Osteoblast (primary cell): ENCODE measurements around the gene ST3GAL2. TPM values are rescaled to one million over a fixed set of nuclear protein-coding genes. Genes with fewer than 3 reads are reported as not detected.
"Not testable (repeated sequence)": the region's sequence is repeated elsewhere in the genome, so short reads cannot be mapped to it uniquely, and the experiment has no call there.

ENCODE experiments used
- DNase-seq: peaks from one replicate; pipeline ENCODE4 v3.0.0; 2011; ENCODE audit warnings: low spot score, mixed read lengths; ENCODE audit not compliant: insufficient read length; ENCODE audit errors: missing footprints
- H2AFZ ChIP-seq: 2 replicates; pipeline ENCODE4 v1.6.0; 2011; ENCODE audit warnings: mild to moderate bottlenecking, low read length
- H3K27ac ChIP-seq: 2 replicates; pipeline ENCODE4 v1.5.1; 2011; ENCODE audit warnings: mild to moderate bottlenecking, low read depth, low read length, moderate library complexity
- H3K27me3 ChIP-seq: 2 replicates; pipeline ENCODE4 v1.6.0; 2012; ENCODE audit warnings: mild to moderate bottlenecking, control low read depth, inconsistent platforms, low read length, moderate library complexity; ENCODE audit not compliant: insufficient read depth
- H3K36me3 ChIP-seq: 2 replicates; pipeline ENCODE4 v1.5.1; 2011; ENCODE audit warnings: mild to moderate bottlenecking, low read length, control low read depth, moderate library complexity; ENCODE audit not compliant: insufficient read depth
- H3K4me1 ChIP-seq: 2 replicates; pipeline ENCODE4 v1.5.1; 2011; ENCODE audit warnings: mild to moderate bottlenecking, low read length, control low read depth, moderate library complexity; ENCODE audit not compliant: insufficient read depth
- H3K4me2 ChIP-seq: 2 replicates; pipeline ENCODE4 v1.6.0; 2011; ENCODE audit warnings: mild to moderate bottlenecking, low read length; ENCODE audit not compliant: insufficient read depth
- H3K4me3 ChIP-seq: fragments of 200-600 bp; sonication (generic); 3 replicates; pipeline ENCODE4 v1.5.1; 2012; ENCODE audit warnings: mild to moderate bottlenecking, low read length, inconsistent platforms; ENCODE audit not compliant: insufficient read depth
- H3K79me2 ChIP-seq: 2 replicates; pipeline ENCODE4 v1.6.0; 2012; ENCODE audit warnings: mild to moderate bottlenecking, low read length, control low read depth, inconsistent platforms; ENCODE audit not compliant: insufficient read depth
- H3K9me3 ChIP-seq: 2 replicates; pipeline ENCODE4 v1.5.1; 2011; ENCODE audit warnings: low read depth, low read length, control low read depth
- H4K20me1 ChIP-seq: 2 replicates; pipeline ENCODE4 v1.6.0; 2012; ENCODE audit warnings: mild to moderate bottlenecking, low read length, control low read depth; ENCODE audit not compliant: insufficient read depth
- total RNA-seq: library from RNA; depleted of rRNA; stranded (reverse); fragments of >200 nt; gene quantifications from 2 replicates; pipeline ENCODE4 v1.2.3, GENCODE V29; 2012
- TF ChIP-seq, protein P1 (sequence below): IDR thresholded peaks from 2 replicates; pipeline ENCODE4 v1.5.1; 2011; ENCODE audit warnings: mild to moderate bottlenecking, low read depth, low read length, moderate library complexity; ENCODE audit errors: extremely low read depth

Gene ST3GAL2
- total RNA-seq, 1 donor = 22.4 TPM

DNA sequence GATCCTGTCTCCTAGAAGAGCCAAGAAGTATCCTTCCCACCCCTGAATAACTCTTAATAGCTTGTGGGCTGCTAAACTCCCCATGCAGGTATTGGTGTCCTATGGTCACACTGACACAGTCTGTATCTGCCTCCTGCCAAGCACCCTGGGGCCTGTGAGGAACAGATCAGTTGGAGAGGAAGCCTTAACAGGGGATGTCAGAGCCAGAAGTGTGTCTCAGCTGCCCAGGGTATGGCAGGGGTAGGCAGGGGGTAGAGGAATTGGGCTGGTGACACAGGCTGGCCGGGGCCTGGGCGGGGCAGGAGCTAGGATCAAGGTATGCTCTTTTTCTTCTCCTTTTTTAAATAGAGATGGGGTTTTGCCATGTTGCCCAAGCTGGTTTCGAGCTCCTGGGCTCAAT lies 47.5 kb downstream of the ST3GAL2 start:
- Histone ChIP-seq H3K4me3 (no peak overlapping the region), H4K20me1 (peaks cover 10% of the 10 kb centered on the region), H3K79me2 (no peaks in the 10 kb centered on the region), H3K4me1 (peaks cover 8% of the 10 kb centered on the region), H3K9me3 (no peaks in the 10 kb centered on the region), H3K36me3 (peaks cover 26% of the 10 kb centered on the region), H2AFZ (no peak overlapping the region), H3K27ac (no peak overlapping the region), H3K27me3 (no peaks in the 10 kb centered on the region), H3K4me2 (no peak overlapping the region)
- TF ChIP-seq, protein P1, sequence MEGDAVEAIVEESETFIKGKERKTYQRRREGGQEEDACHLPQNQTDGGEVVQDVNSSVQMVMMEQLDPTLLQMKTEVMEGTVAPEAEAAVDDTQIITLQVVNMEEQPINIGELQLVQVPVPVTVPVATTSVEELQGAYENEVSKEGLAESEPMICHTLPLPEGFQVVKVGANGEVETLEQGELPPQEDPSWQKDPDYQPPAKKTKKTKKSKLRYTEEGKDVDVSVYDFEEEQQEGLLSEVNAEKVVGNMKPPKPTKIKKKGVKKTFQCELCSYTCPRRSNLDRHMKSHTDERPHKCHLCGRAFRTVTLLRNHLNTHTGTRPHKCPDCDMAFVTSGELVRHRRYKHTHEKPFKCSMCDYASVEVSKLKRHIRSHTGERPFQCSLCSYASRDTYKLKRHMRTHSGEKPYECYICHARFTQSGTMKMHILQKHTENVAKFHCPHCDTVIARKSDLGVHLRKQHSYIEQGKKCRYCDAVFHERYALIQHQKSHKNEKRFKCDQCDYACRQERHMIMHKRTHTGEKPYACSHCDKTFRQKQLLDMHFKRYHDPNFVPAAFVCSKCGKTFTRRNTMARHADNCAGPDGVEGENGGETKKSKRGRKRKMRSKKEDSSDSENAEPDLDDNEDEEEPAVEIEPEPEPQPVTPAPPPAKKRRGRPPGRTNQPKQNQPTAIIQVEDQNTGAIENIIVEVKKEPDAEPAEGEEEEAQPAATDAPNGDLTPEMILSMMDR = no peak
- no peak for DNase-seq

DNA sequence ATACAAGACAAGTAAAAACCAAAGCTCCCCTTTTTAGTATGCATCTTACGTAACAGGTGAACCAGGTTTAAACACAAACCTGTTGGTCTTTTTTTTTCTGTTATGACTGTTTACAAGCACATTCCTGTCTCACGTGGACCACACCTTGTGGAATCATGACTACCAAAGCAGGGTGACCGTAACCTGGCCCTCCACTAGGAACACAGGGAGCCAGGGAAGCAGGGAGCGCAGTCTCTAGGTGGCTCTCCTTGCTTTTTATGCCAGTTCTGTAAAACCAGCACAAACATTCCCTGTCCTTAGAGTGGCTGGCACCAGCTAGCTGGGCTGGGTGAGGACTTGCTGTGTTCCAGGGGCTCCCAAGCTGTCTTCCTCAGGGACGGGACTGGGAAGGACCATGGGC lies 48.1 kb downstream of the ST3GAL2 start:
- Histone ChIP-seq H3K27ac (no peak overlapping the region), H3K79me2 (no peaks in the 10 kb centered on the region), H3K4me3 (no peak overlapping the region), H3K36me3 (peaks cover 26% of the 10 kb centered on the region), H3K9me3 (no peaks in the 10 kb centered on the region), H2AFZ (no peak overlapping the region), H3K4me2 (no peak overlapping the region), H3K27me3 (no peaks in the 10 kb centered on the region), H3K4me1 (peaks cover 8% of the 10 kb centered on the region), H4K20me1 (peaks cover 10% of the 10 kb centered on the region)
- DNase-seq = peak; percentile 60
- TF ChIP-seq, protein P1 = no peak

DNA sequence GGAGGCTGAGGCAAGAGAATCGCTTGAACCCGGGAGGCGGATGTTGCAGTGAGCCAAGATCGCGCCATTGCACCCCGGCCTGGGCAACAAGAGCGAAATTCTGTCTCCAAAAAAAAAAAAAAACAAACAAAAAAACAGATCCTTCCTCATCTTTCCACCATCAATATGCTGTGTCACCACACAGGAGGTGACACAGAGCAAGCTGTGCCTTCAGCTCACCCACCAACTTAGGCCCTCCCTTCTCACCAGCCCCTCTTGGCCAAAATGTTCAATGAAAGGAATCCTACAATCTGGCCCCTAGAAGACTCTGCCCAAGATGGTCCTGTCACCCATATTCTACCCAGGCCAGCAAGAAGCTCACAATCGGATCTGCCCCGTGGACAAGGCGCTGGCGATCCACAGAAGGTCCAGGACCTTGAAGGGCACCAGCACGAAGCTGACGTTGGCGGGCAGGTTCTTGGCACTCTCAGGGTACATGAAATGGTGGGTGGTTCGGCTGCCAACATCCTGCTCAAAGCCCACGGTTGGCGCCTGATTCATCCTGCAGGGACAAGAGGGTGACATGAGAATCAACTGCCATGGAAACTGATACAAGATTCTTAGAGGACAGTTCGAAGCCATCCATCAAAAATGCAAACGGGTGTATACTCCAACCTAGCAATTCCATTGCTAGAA lies 50.8 kb downstream of the ST3GAL2 start:
- TF ChIP-seq, protein P1 = no peak
- H3K27me3 ChIP-seq = no peaks in the 10 kb centered on the region
- peaks cover 5% of the 10 kb centered on the region for H4K20me1 ChIP-seq
- H3K4me1 ChIP-seq = peaks cover 8% of the 10 kb centered on the region
- H3K9me3 ChIP-seq = no peaks in the 10 kb centered on the region
- H3K36me3 ChIP-seq = peaks cover 14% of the 10 kb centered on the region
- no peak overlapping the region for H2AFZ ChIP-seq
- DNase-seq = no peak
- no peak overlapping the region for H3K27ac ChIP-seq
- no peak overlapping the region for H3K4me2 ChIP-seq
- no peak overlapping the region for H3K4me3 ChIP-seq
- H3K79me2 ChIP-seq = no peaks in the 10 kb centered on the region

DNA sequence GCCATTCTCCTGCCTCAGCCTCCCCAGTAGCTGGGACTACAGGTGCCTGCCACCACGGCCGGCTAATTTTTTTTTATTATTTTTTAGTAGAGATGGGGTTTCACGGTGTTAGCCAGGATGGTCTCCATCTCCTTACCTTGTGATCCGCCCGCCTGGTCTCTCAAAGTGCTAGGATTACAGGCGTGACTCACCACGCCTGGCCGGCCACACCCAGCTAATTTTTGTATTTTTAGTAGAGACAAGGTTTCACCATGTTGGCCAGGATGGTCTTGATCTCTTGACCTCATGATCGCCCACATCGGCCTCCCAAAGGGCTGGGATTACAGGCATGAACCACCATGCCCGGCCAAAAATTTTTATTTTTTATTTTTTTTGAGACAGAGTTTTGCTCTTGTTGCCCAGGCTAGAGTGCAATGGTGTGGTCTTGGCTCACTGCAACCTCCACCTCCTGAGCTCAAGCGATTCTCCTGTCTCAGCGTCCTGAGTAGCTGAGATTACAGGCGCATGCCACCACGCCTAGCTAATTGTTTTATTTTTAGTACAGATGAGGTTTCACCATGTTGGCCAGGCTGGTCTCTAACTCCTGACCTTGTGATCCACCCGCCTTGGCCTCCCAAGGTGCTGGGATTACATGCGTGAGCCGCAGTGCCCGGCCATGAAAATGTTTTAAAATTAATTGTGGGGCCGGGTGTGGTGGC lies 52.5 kb downstream of the ST3GAL2 start:
- not testable (repeated sequence) for H3K4me3 ChIP-seq, H3K9me3 ChIP-seq, DNase-seq, H2AFZ ChIP-seq, H3K4me1 ChIP-seq, H4K20me1 ChIP-seq, H3K79me2 ChIP-seq, H3K27ac ChIP-seq, H3K4me2 ChIP-seq, H3K27me3 ChIP-seq
- peaks cover 19% of the 10 kb centered on the region for H3K36me3 ChIP-seq
